ENCODE measurements around the gene RASAL3.
"Not testable (repeated sequence)": the region's sequence is repeated elsewhere in the genome, so short reads cannot be mapped to it uniquely, and the experiment has no call there.

RASAL3 gene

GRCh38 chr19:15422296-15423075 is 41.9 kb downstream of the RASAL3 start:
- DNase-seq (ENCODE audit: insufficient read length, low spot score): no peak
- FAIRE-seq: no peak

- no peak for DNase-seq (ENCODE audit: insufficient read length, low spot score)
Observed at GRCh38 chr19:15421721-15422260, 42.6 kb downstream of the RASAL3 start.

GRCh38 chr19:15421136-15421695 is 43.1 kb downstream of the RASAL3 start:
- FAIRE-seq (no peak), DNase-seq (ENCODE audit: insufficient read length, low spot score) (no peak)

More at GRCh38 chr19:15421721-15422260, 42.6 kb downstream of the RASAL3 start:
- FAIRE-seq: no peak

- FAIRE-seq: no peak
- no peak for DNase-seq (ENCODE audit: insufficient read length, low spot score)
Observed at GRCh38 chr19:15419413-15420025, 44.8 kb downstream of the RASAL3 start.

GRCh38 chr19:15418579-15419412 is 45.5 kb downstream of the RASAL3 start, which contains the start of gene AKAP8L:
Gene AKAP8L, minus strand, starts transcription at chr19:15418988. Its CDS starts 65 bp downstream, at chr19:15418923.
- DNase-seq (ENCODE audit: insufficient read length, low spot score) (peak; percentile 100), FAIRE-seq (peak; percentile 85)

GRCh38 chr19:15418231-15418578 is 46.1 kb downstream of the RASAL3 start:
- FAIRE-seq: no peak
- DNase-seq (ENCODE audit: insufficient read length, low spot score): no peak

GRCh38 chr19:15417699-15418098 is 46.6 kb downstream of the RASAL3 start:
- FAIRE-seq (no peak), DNase-seq (ENCODE audit: insufficient read length, low spot score) (no peak)

GRCh38 chr19:15412832-15413231 is 51.5 kb downstream of the RASAL3 start:
- DNase-seq (ENCODE audit: insufficient read length, low spot score) (no peak), FAIRE-seq (no peak)

- not testable (repeated sequence) for FAIRE-seq; DNase-seq (ENCODE audit: insufficient read length, low spot score)
Observed at GRCh38 chr19:15411351-15411750, 53.0 kb downstream of the RASAL3 start.

- FAIRE-seq: no peak
- DNase-seq (ENCODE audit: insufficient read length, low spot score): no peak
Observed at GRCh38 chr19:15404780-15405211, 59.5 kb downstream of the RASAL3 start.

- DNase-seq (ENCODE audit: insufficient read length, low spot score): no peak
- no peak for FAIRE-seq
Observed at GRCh38 chr19:15404097-15404779, 60.1 kb downstream of the RASAL3 start.

GRCh38 chr19:15403151-15403531 is 61.2 kb downstream of the RASAL3 start:
- DNase-seq (ENCODE audit: insufficient read length, low spot score) (no peak), FAIRE-seq (peak; percentile 26)

GRCh38 chr19:15402411-15403150 is 61.8 kb downstream of the RASAL3 start:
- no peak for DNase-seq (ENCODE audit: insufficient read length, low spot score)
- FAIRE-seq: peak; percentile 33

Data from HTR-8/SVneo (cell line).